ENCODE data around the gene TNFSF18. TPM values are rescaled to one million over a fixed set of nuclear protein-coding genes. Genes with fewer than 3 reads are reported as not detected.

TNFSF18 gene
- total and polyA plus RNA-seq, 4 donors: 0.50 to 1.7 (median 0.91) TPM

GRCh38 chr1:172990598-172991215, 60.0 kb downstream of the TNFSF18 start:
- no peaks in the 10 kb centered on the region for H3K36me3 ChIP-seq (ENCODE audit: control insufficient read depth, insufficient read depth, low read length)
- DNase-seq (ENCODE audit: low read depth in 4 of 6, low spot score in 6 of 6): no peak
- WGBS (ENCODE audit: insufficient coverage): no CpG with 5 or more reads among the region's 3 CpGs

More at GRCh38 chr1:172990598-172991215, 60.0 kb downstream of the TNFSF18 start:
- no peaks in the 10 kb centered on the region for H3K27me3 ChIP-seq (ENCODE audit: control insufficient read depth, insufficient read depth, low read length)
- H3K4me3 ChIP-seq (ENCODE audit: low read depth, low read length): no peak overlapping the region
- H3K9me3 ChIP-seq (ENCODE audit: control insufficient read depth, insufficient read depth, low read length): no peaks in the 10 kb centered on the region
- H3K27ac ChIP-seq (ENCODE audit: low read depth, low read length): no peak overlapping the region
- H3K4me1 ChIP-seq (ENCODE audit: control insufficient read depth, insufficient read depth, low read length): no peaks in the 10 kb centered on the region

Other genes with a start within 250 kb of the TNFSF18 start
- gene TNFSF4, start 156.4 kb upstream of the TNFSF18 start, total RNA-seq: 1 to 10 TPM; 1.6 to 2.7 TPM
- 1 to 10 TPM; 1.2 to 1.4 TPM for gene TNFSF4, start 156.4 kb upstream of the TNFSF18 start, polyA plus RNA-seq (ENCODE audit: insufficient read length in 2 of 2)